Esophagus muscularis mucosa (tissue), 4 donors: ENCODE measurements around the gene SHMT2. TPM values are rescaled to one million over a fixed set of nuclear protein-coding genes. Genes with fewer than 3 reads are reported as not detected.
"Not testable (repeated sequence)": the region's sequence is repeated elsewhere in the genome, so short reads cannot be mapped to it uniquely, and the experiment has no call there.

ENCODE experiments used
- DNase-seq: peaks from one replicate; pipeline ENCODE4 v3.0.0-alpha.2; 2017; ENCODE audit errors: extremely low spot score
- H3K27ac ChIP-seq, 4 donors: fragments of 200-600 bp; sonication (generic); replicated peaks in 1 of 4; 1 replicate in 3 of 4; 2 replicates in 1 of 4; pipeline ENCODE4 v1.5.1; 2016 to 2019; ENCODE audit warnings: mild to moderate bottlenecking in 1 of 4
- H3K27me3 ChIP-seq, 4 donors: fragments of 200-600 bp; sonication (generic); one replicate each; pipeline versions ENCODE4 v1.5.1 to v1.6.0; 2016 to 2019
- H3K36me3 ChIP-seq, 4 donors: fragments of 200-600 bp; sonication (generic); one replicate each; pipeline ENCODE4 v1.5.1; 2016 to 2019
- H3K4me1 ChIP-seq, 4 donors: fragments of 200-600 bp; sonication (generic); one replicate each; pipeline ENCODE4 v1.5.1; 2016 to 2019
- H3K4me3 ChIP-seq, 4 donors: fragments of 200-600 bp; sonication (generic); 1 replicate in 2 of 4; 2 replicates in 2 of 4; pipeline ENCODE4 v1.5.1; 2016 to 2019; ENCODE audit warnings: mild to moderate bottlenecking in 4 of 4, moderate library complexity in 1 of 4
- H3K9me3 ChIP-seq, 4 donors: fragments of 200-600 bp; sonication (generic); 1 replicate in 3 of 4; 2 replicates in 1 of 4; pipeline ENCODE4 v1.5.1; 2016 to 2019
- CTCF ChIP-seq, 3 experiments: fragments of 200-600 bp in 2 of 3; fragments of 450-650 bp in 1 of 3; sonication (generic) in 2 of 3; IDR thresholded peaks; one replicate each; pipeline ENCODE4 v1.5.1; 2017 to 2019; ENCODE audit warnings: antibody characterized with exemption in 3 of 3, mild to moderate bottlenecking in 2 of 3, moderate library complexity in 1 of 3
- POLR2A ChIP-seq: fragments of 450-650 bp; IDR thresholded peaks from one replicate; pipeline ENCODE4 v1.6.1; 2017; ENCODE audit warnings: antibody characterized with exemption, moderate library complexity, mild to moderate bottlenecking, low read depth
- POLR2AphosphoS5 ChIP-seq, 2 donors: sonication (generic); formaldehyde crosslinking; IDR thresholded peaks; one replicate each; pipeline ENCODE4 v1.6.1; 2017; ENCODE audit warnings: antibody characterized with exemption in 2 of 2
- WGBS: methylation state at CpG from one replicate; pipeline ENCODE4 v1.1.5; 2018; 5-methylcytosine and 5-hydroxymethylcytosine counted together
- intact Hi-C: fragments of 100-400 bp; cut with DNase I; formaldehyde crosslinking; loops from one replicate; pipeline ENCODE4 v1.15.1; 2023
- small RNA-seq, 3 donors: library from RNA; depleted of rRNA; stranded (forward); fragments of <200 nt; gene quantifications; one replicate each; pipeline ENCODE3, GENCODE V24; 2016
- total RNA-seq, 4 donors: library from RNA; depleted of rRNA; stranded (reverse); fragments of >200 nt; gene quantifications; one replicate each; pipeline versions ENCODE4 v1.1.0 to v1.2.1, GENCODE V29; 2016

Gene SHMT2
- total RNA-seq, 4 donors from 2014 or later: 22.8 to 60.4 (median 34.6) TPM

GRCh38 chr12:57280211-57281062 is 50.9 kb downstream of the SHMT2 start:
- Histone ChIP-seq H3K36me3 (peaks cover 27 to 98% (median 74%) of the 10 kb centered on the region in 4 donors), H3K27ac (peak overlapping the region in 2 of 4 donors; percentile 18 to 37)

GRCh38 chr12:57282073-57282472 is 52.6 kb downstream of the SHMT2 start:
- 95% methylated on average over 12 of the region's 12 CpGs for WGBS
- H3K27ac ChIP-seq, H3K9me3 ChIP-seq, DNase-seq, H3K4me3 ChIP-seq, intact Hi-C loops, H3K4me1 ChIP-seq, H3K27me3 ChIP-seq: not testable (repeated sequence)
- H3K36me3 ChIP-seq: peaks cover 27 to 98% (median 82%) of the 10 kb centered on the region in 4 donors

More at GRCh38 chr12:57280211-57281062, 50.9 kb downstream of the SHMT2 start:
- no peak for TF ChIP-seq POLR2A
- TF ChIP-seq POLR2AphosphoS5 (IDR thresholded peaks at IDR 0.05): peak in 1 of 2 donors; percentile 20
- no peak for TF ChIP-seq CTCF (IDR thresholded peaks at IDR 0.05)
- H3K4me3 ChIP-seq: no peak overlapping the region
- intact Hi-C loops: no loop called here
- no peaks in the 10 kb centered on the region for H3K9me3 ChIP-seq
- H3K27me3 ChIP-seq: no peaks in the 10 kb centered on the region
- DNase-seq: no peak
- 63% methylated on average over 9 of the region's 9 CpGs for WGBS
- peaks cover 0 to 9% (median 3%) of the 10 kb centered on the region in 4 donors for H3K4me1 ChIP-seq

Small RNAs within 50 kb of the gene (small RNA-seq; reads per million reads assigned to genes)
- 0 to 0.08 (median 0) reads per million in 3 donors for gene MIR1228

Other genes with a start within 250 kb of the SHMT2 start
- 1 to 10 TPM; 5.0 to 9.1 (median 7.1) TPM for gene ZBTB39, start 223.2 kb upstream of the SHMT2 start, total RNA-seq
- gene TAC3, start 213.2 kb upstream of the SHMT2 start, total RNA-seq: not detected
- gene MYO1A, start 179.6 kb upstream of the SHMT2 start, total RNA-seq: 1 to 10 TPM in 1 of 4 donors, under 1 TPM in 3; 0.06 to 1.1 (median 0.83) TPM
- 10 to 100 TPM in 2 of 4 donors, 1 to 10 TPM in 2; 8.3 to 11.8 (median 10.0) TPM for gene NEMP1, start 150.9 kb upstream of the SHMT2 start, total RNA-seq
- gene NAB2, start 140.6 kb upstream of the SHMT2 start, total RNA-seq: 10 to 100 TPM; 21.6 to 41.5 (median 35.1) TPM
- gene STAT6, start 118.3 kb upstream of the SHMT2 start, total RNA-seq: 100 to 1,000 TPM; 111 to 168 (median 157) TPM
- gene LRP1, start 101.2 kb upstream of the SHMT2 start, total RNA-seq: 100 to 1,000 TPM; 203 to 338 (median 250) TPM
- gene LRP1-AS, start 82.1 kb upstream of the SHMT2 start, total RNA-seq: not detected
- not detected for gene NXPH4, start 12.9 kb upstream of the SHMT2 start, total RNA-seq
- 1 to 10 TPM in 2 of 4 donors, under 1 TPM in 2; 0.42 to 1.7 (median 1.2) TPM for gene STAC3, start 21.5 kb downstream of the SHMT2 start, total RNA-seq
- 10 to 100 TPM; 30.3 to 41.5 (median 35.1) TPM for gene R3HDM2, start 201.3 kb downstream of the SHMT2 start, total RNA-seq
- not detected for gene INHBC, start 205.1 kb downstream of the SHMT2 start, total RNA-seq
- not detected for gene INHBE, start 225.6 kb downstream of the SHMT2 start, total RNA-seq
- under 1 TPM in 3 of 4 donors, not detected in 1; 0.17 to 0.98 (median 0.84) TPM for gene GLI1, start 230.1 kb downstream of the SHMT2 start, total RNA-seq